ENCODE measurements around the gene NLRC5. TPM values are rescaled to one million over a fixed set of nuclear protein-coding genes. Genes with fewer than 3 reads are reported as not detected.
"Not testable (repeated sequence)": the region's sequence is repeated elsewhere in the genome, so short reads cannot be mapped to it uniquely, and the experiment has no call there.

NLRC5 gene
- total and polyA plus RNA-seq, 2 donors (not counting 3 experiments of a cell fraction or from before 2014, with no cell fraction given) = 7.4 to 26.3 TPM

DNA sequence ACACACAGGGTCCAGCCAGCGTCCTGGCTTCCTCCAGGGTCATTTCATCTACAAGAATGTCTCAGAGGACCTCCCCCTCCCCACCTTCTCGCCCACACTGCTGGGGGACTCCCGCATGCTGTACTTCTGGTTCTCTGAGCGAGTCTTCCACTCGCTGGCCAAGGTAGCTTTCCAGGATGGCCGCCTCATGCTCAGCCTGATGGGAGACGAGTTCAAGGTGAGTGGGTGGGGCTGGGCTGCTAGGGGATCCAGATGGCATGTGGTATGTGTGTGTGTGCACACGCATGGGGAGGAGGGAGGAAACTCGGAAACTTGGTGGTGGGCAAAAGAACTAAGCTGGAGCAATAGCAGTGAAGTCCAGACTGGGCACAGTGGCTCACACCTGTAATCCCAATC is 16.1 kb upstream of the NLRC5 start:
- H2AFZ ChIP-seq (ENCODE audit: low read depth, low read length) = no peak overlapping the region

DNA sequence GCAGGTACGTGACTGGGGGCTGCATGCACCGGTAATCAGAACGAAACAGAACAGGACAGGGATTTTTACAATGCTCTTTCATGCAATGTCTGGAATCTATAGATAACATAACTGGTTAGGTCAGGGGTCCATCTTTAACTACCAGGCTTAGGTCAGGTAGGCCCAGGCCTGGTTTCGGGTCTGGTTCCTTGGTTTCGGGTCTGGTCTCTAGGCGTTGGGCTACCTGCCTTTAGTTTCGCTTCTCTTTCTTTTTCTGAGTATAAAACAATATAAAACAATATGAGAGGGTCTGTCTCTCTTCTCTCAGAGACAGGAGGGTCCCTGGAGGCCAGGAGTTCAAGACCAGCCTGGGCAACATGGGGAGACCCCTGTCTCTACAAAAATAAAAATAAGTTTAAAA is 15.5 kb upstream of the NLRC5 start:
- BruUV-seq (replicated peaks); H3K9me1 ChIP-seq (replicated peaks; ENCODE audit: control insufficient read depth, extremely low read depth, insufficient read depth, low read length); H3K4me3 ChIP-seq (replicated peaks in 1 of 3; ENCODE audit: insufficient read depth in 1 of 3, low read depth in 1 of 3, low read length in 3 of 3); dilution Hi-C loops (cut with MboI; ENCODE audit: extremely low pct_ligation_motif_present, low sequenced_read_pairs); H3K4me1 ChIP-seq (ENCODE audit: control insufficient read depth, extremely low read depth, insufficient read depth, low read length); H3K9me3 ChIP-seq (replicated peaks; ENCODE audit: control insufficient read depth, insufficient read depth, low read length); DNase-seq (ENCODE audit: low read depth, low spot score); FAIRE-seq; H3K4me2 ChIP-seq (ENCODE audit: insufficient read depth, low read length); H3K27ac ChIP-seq (ENCODE audit: insufficient read depth, low read depth, low read length); H3K27me3 ChIP-seq (ENCODE audit: control insufficient read depth in 2 of 2, insufficient read depth in 2 of 2, low read length in 2 of 2); H3K36me3 ChIP-seq (ENCODE audit: control insufficient read depth in 2 of 2, extremely low read depth in 1 of 2, insufficient read depth in 2 of 2, low read length in 2 of 2); H4K20me1 ChIP-seq (replicated peaks; ENCODE audit: control insufficient read depth, extremely low read depth, insufficient read depth, low read length); H3K9ac ChIP-seq (replicated peaks; ENCODE audit: extremely low read depth, insufficient read depth, low read length); H3K79me2 ChIP-seq (ENCODE audit: control insufficient read depth, insufficient read depth, low read length); H2AFZ ChIP-seq (ENCODE audit: low read depth, low read length); intact Hi-C loops (cut with micrococcal nuclease): not testable (repeated sequence)
- POLR2A ChIA-PET = interaction anchor here (0.6 kb wide), 1 partner anchor 52 kb away, joined by 5 read pairs; no protein-coding TSS in a partner anchor
- CTCF ChIA-PET = interaction anchor here (0.9 kb wide), 1 partner anchor 9 kb away, joined by 4 read pairs; no protein-coding TSS in a partner anchor

More for the DNA sequence above, 16.1 kb upstream of the NLRC5 start:
- Histone ChIP-seq H4K20me1 (replicated peaks; ENCODE audit: control insufficient read depth, extremely low read depth, insufficient read depth, low read length) (no peaks in the 10 kb centered on the region), H3K27me3 (ENCODE audit: control insufficient read depth in 2 of 2, insufficient read depth in 2 of 2, low read length in 2 of 2) (no peaks in the 10 kb centered on the region), H3K79me2 (ENCODE audit: control insufficient read depth, insufficient read depth, low read length) (no peaks in the 10 kb centered on the region), H3K36me3 (ENCODE audit: control insufficient read depth in 2 of 2, extremely low read depth in 1 of 2, insufficient read depth in 2 of 2, low read length in 2 of 2) (no peaks in the 10 kb centered on the region), H3K4me3 (replicated peaks in 1 of 3; ENCODE audit: insufficient read depth in 1 of 3, low read depth in 1 of 3, low read length in 3 of 3) (no peak overlapping the region), H3K4me2 (ENCODE audit: insufficient read depth, low read length) (no peak overlapping the region), H3K27ac (ENCODE audit: insufficient read depth, low read depth, low read length) (no peak overlapping the region), H3K4me1 (ENCODE audit: control insufficient read depth, extremely low read depth, insufficient read depth, low read length) (no peaks in the 10 kb centered on the region), H3K9me3 (replicated peaks; ENCODE audit: control insufficient read depth, insufficient read depth, low read length) (no peaks in the 10 kb centered on the region), H3K9me1 (replicated peaks; ENCODE audit: control insufficient read depth, extremely low read depth, insufficient read depth, low read length) (no peaks in the 10 kb centered on the region), H3K9ac (replicated peaks; ENCODE audit: extremely low read depth, insufficient read depth, low read length) (no peak overlapping the region)
- TF ChIP-seq POLR2AphosphoS5 (IDR thresholded peaks at IDR 0.05; ENCODE audit: insufficient read depth, low read depth, low read length) (no peak), JUN (IDR thresholded peaks at IDR 0.05; ENCODE audit: borderline replicate concordance, insufficient read depth, insufficient read length, low read depth) (no peak), FOS (IDR thresholded peaks at IDR 0.05; ENCODE audit: borderline replicate concordance, insufficient read depth, low read length) (no peak), EZH2 (IDR thresholded peaks at IDR 0.05; ENCODE audit: borderline replicate concordance, low read depth, low read length, severe bottlenecking) (no peak), GATA2 (IDR thresholded peaks at IDR 0.05; ENCODE audit: insufficient read depth, insufficient read length, low read depth, low read length) (no peak), POLR2A (IDR thresholded peaks at IDR 0.05; ENCODE audit: low read depth, low read length) (no peak), MYC (IDR thresholded peaks at IDR 0.05; ENCODE audit: low read depth, low read length) (no peak)
- TF ChIP-seq, protein P1, sequence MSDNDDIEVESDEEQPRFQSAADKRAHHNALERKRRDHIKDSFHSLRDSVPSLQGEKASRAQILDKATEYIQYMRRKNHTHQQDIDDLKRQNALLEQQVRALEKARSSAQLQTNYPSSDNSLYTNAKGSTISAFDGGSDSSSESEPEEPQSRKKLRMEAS (IDR thresholded peaks at IDR 0.05; ENCODE audit: insufficient read depth, insufficient read length) = no peak
- TF ChIP-seq, protein P2, sequence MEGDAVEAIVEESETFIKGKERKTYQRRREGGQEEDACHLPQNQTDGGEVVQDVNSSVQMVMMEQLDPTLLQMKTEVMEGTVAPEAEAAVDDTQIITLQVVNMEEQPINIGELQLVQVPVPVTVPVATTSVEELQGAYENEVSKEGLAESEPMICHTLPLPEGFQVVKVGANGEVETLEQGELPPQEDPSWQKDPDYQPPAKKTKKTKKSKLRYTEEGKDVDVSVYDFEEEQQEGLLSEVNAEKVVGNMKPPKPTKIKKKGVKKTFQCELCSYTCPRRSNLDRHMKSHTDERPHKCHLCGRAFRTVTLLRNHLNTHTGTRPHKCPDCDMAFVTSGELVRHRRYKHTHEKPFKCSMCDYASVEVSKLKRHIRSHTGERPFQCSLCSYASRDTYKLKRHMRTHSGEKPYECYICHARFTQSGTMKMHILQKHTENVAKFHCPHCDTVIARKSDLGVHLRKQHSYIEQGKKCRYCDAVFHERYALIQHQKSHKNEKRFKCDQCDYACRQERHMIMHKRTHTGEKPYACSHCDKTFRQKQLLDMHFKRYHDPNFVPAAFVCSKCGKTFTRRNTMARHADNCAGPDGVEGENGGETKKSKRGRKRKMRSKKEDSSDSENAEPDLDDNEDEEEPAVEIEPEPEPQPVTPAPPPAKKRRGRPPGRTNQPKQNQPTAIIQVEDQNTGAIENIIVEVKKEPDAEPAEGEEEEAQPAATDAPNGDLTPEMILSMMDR (IDR thresholded peaks at IDR 0.05; ENCODE audit: extremely low read depth in 1 of 2, insufficient read depth in 1 of 2, low read depth in 1 of 2, low read length in 2 of 2) = no peak
- no peak for DNase-seq (ENCODE audit: low read depth, low spot score)
- ChIA-PET CTCF (interaction anchor here (0.9 kb wide), 1 partner anchor 8 kb away, joined by 4 read pairs; no protein-coding TSS in a partner anchor), POLR2A (no interaction called here)
- FAIRE-seq = no peak
- dilution Hi-C loops (cut with MboI; ENCODE audit: extremely low pct_ligation_motif_present, low sequenced_read_pairs) = no loop called here
- intact Hi-C loops (cut with micrococcal nuclease) = no loop called here
- no TSS peak for BruUV-seq (replicated peaks)

Data from endothelial cell of umbilical vein (primary cell).